Activated CD8-positive, alpha-beta memory T cell treated with anti-CD3 and anti-CD28 coated beads for 48 hours (primary cell): ENCODE results near the gene RMC1.
"Not testable (repeated sequence)": the region's sequence is repeated elsewhere in the genome, so short reads cannot be mapped to it uniquely, and the experiment has no call there.

ENCODE experiments used
- DNase-seq, 3 experiments: peaks; one replicate each; pipeline ENCODE4 v3.0.0-alpha.2; 2020; ENCODE audit warnings: low read depth in 2 of 3, low spot score in 2 of 3

Gene RMC1

GRCh38 chr18:23556145-23556780, 53.0 kb downstream of the RMC1 start:
- DNase-seq: no peak

- DNase-seq: not testable (repeated sequence)
Measured at GRCh38 chr18:23557511-23557910, 54.2 kb downstream of the RMC1 start.

GRCh38 chr18:23560186-23560585, 56.9 kb downstream of the RMC1 start:
- no peak for DNase-seq

- no peak for DNase-seq
Measured at GRCh38 chr18:23563377-23564043, 60.2 kb downstream of the RMC1 start.

- no peak for DNase-seq
Measured at GRCh38 chr18:23565916-23566547, 62.7 kb downstream of the RMC1 start.

- no peak for DNase-seq
Measured at GRCh38 chr18:23567671-23568070, 64.4 kb downstream of the RMC1 start.

GRCh38 chr18:23568281-23569138, 65.2 kb downstream of the RMC1 start:
- DNase-seq: no peak

- no peak for DNase-seq
Measured at GRCh38 chr18:23569299-23570063, 66.2 kb downstream of the RMC1 start.

- no peak for DNase-seq
Measured at GRCh38 chr18:23570912-23571504, 67.7 kb downstream of the RMC1 start.

GRCh38 chr18:23572012-23572411, 68.7 kb downstream of the RMC1 start:
- DNase-seq: no peak

- no peak for DNase-seq
Measured at GRCh38 chr18:23572570-23572969, 69.3 kb downstream of the RMC1 start.

- no peak for DNase-seq
Measured at GRCh38 chr18:23573020-23573419, 69.7 kb downstream of the RMC1 start.

- no peak for DNase-seq
Measured at GRCh38 chr18:23573626-23574431, 70.5 kb downstream of the RMC1 start.

- no peak for DNase-seq
Measured at GRCh38 chr18:23574611-23575308, 71.4 kb downstream of the RMC1 start.

GRCh38 chr18:23575309-23575651, 72.0 kb downstream of the RMC1 start:
- DNase-seq: no peak

- DNase-seq: not testable (repeated sequence)
Measured at GRCh38 chr18:23577521-23577920, 74.2 kb downstream of the RMC1 start.

- DNase-seq: no peak
Measured at GRCh38 chr18:23578067-23578701, 74.9 kb downstream of the RMC1 start.

- no peak for DNase-seq
Measured at GRCh38 chr18:23578891-23579653, 75.8 kb downstream of the RMC1 start.
